Cardiac ventricle fibroblast (primary cell): ENCODE measurements around the gene SERTM1. TPM values are rescaled to one million over a fixed set of nuclear protein-coding genes. Genes with fewer than 3 reads are reported as not detected.

Source experiments
- total RNA-seq: library from RNA; depleted of rRNA; stranded (reverse); fragments of >200 nt; gene quantifications from 2 replicates; pipeline ENCODE4 v1.2.3, GENCODE V29; 2015

Gene SERTM1
- total RNA-seq: not detected in 2 replicates

DNA sequence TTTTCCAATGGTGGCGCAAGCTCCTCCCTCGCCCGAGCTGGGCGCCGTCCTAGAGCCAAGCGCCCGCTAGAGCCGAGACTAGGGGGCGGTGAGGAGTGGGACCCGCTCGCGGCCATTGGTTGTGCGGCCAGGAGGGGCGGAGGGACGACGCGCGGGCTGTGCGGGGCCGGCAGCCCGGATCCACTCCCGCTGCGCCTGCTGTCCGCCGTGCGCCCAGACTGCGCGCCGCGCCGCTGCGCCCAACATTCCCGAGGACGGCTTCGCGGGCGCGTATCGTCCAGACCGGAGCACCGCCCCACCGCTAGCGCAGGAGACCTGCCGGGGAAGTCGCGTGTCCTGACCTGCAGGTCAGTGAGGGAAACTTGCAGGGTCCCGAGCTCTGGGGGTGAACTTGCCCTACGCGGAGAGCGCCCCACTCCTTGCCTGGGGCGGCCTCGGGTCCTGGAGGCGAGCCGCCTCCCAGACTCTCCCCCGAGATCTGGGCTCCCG is at the start of gene SERTM1:
SERTM1 (plus strand) TSS at position 183 of the 489 bp plus-strand sequence. CDS start 21,059 bp downstream, outside the sequence.

Other genes starting within 250 kb of the SERTM1 start
- gene CCNA1, start 241.5 kb upstream of the SERTM1 start, total RNA-seq: 0.37 and 1.0 TPM in 2 replicates
- 1.3 and 1.5 TPM in 2 replicates for gene RFXAP, start 145.2 kb downstream of the SERTM1 start, total RNA-seq
- 7.1 and 7.8 TPM in 2 replicates for gene SMAD9, start 246.2 kb downstream of the SERTM1 start, total RNA-seq